ENCODE results near the gene KLRF2.

KLRF2 gene

DNA sequence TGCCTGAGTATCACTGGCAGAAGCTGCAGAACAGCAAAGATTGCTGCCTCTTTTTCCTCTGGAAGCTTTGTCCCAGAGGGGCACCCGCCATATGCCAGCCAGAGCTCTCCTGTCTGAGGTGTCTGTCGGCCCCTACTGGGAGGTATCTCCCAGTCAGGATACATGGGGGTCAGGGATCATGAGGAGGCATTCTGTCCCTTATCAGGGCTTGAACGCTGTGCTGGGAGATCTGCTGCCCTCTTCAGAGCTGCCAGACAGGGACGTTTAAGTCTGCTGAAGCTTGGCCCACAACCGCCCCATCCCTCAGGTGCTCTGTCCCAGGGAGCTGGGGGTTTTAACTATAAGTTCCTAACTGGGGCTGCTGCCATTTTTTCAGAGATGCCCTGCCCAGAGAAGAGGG is 32.4 kb upstream of the KLRF2 start:
- no peak for TF ChIP-seq GABPA (IDR thresholded peaks at IDR 0.05; ENCODE audit: low read depth)
- TF ChIP-seq POLR2AphosphoS5 (IDR thresholded peaks at IDR 0.05; ENCODE audit: low read depth) = no peak
- TF ChIP-seq, protein P1, sequence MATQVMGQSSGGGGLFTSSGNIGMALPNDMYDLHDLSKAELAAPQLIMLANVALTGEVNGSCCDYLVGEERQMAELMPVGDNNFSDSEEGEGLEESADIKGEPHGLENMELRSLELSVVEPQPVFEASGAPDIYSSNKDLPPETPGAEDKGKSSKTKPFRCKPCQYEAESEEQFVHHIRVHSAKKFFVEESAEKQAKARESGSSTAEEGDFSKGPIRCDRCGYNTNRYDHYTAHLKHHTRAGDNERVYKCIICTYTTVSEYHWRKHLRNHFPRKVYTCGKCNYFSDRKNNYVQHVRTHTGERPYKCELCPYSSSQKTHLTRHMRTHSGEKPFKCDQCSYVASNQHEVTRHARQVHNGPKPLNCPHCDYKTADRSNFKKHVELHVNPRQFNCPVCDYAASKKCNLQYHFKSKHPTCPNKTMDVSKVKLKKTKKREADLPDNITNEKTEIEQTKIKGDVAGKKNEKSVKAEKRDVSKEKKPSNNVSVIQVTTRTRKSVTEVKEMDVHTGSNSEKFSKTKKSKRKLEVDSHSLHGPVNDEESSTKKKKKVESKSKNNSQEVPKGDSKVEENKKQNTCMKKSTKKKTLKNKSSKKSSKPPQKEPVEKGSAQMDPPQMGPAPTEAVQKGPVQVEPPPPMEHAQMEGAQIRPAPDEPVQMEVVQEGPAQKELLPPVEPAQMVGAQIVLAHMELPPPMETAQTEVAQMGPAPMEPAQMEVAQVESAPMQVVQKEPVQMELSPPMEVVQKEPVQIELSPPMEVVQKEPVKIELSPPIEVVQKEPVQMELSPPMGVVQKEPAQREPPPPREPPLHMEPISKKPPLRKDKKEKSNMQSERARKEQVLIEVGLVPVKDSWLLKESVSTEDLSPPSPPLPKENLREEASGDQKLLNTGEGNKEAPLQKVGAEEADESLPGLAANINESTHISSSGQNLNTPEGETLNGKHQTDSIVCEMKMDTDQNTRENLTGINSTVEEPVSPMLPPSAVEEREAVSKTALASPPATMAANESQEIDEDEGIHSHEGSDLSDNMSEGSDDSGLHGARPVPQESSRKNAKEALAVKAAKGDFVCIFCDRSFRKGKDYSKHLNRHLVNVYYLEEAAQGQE (IDR thresholded peaks at IDR 0.05; ENCODE audit: insufficient replicate concordance, low read depth) = no peak
- TF ChIP-seq, protein P2, sequence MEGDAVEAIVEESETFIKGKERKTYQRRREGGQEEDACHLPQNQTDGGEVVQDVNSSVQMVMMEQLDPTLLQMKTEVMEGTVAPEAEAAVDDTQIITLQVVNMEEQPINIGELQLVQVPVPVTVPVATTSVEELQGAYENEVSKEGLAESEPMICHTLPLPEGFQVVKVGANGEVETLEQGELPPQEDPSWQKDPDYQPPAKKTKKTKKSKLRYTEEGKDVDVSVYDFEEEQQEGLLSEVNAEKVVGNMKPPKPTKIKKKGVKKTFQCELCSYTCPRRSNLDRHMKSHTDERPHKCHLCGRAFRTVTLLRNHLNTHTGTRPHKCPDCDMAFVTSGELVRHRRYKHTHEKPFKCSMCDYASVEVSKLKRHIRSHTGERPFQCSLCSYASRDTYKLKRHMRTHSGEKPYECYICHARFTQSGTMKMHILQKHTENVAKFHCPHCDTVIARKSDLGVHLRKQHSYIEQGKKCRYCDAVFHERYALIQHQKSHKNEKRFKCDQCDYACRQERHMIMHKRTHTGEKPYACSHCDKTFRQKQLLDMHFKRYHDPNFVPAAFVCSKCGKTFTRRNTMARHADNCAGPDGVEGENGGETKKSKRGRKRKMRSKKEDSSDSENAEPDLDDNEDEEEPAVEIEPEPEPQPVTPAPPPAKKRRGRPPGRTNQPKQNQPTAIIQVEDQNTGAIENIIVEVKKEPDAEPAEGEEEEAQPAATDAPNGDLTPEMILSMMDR (IDR thresholded peaks at IDR 0.05; ENCODE audit: insufficient read depth, low read length) = no peak
- TF ChIP-seq SPI1 (IDR thresholded peaks at IDR 0.05; ENCODE audit: borderline replicate concordance, low read depth) = no peak
- no peak overlapping the region for H3K4me3 ChIP-seq (replicated peaks; ENCODE audit: insufficient read depth, low read length)
- DNase-seq (ENCODE audit: low read depth in 1 of 2, low spot score in 1 of 2) = no peak
- H3K27me3 ChIP-seq (ENCODE audit: insufficient read depth, poor library complexity, severe bottlenecking) = no peaks in the 10 kb centered on the region
- no peak overlapping the region for H3K27ac ChIP-seq (replicated peaks)

DNA sequence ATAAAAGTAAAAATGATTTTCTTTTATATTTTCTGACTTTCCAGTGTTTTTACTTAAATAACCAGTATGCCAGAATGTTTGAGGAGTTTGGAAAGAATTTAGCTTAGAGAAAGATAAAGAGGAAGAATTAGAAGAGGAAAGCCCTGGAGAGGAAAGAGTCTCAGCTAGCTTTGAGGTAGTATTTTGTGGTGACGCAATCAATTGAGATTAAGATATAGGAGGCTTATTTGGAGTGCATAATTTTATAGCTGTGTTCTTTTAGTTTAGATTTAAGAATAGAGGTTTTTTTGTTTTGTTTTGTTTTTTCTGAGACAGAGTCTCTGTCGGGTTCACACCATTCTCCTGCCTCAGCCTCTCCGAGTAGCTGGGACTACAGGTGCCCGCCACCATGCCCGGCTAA is 30.2 kb upstream of the KLRF2 start:
- Histone ChIP-seq H3K27ac (replicated peaks) (no peak overlapping the region), H3K4me3 (replicated peaks; ENCODE audit: insufficient read depth, low read length) (no peak overlapping the region), H3K27me3 (ENCODE audit: insufficient read depth, poor library complexity, severe bottlenecking) (no peaks in the 10 kb centered on the region)
- DNase-seq (ENCODE audit: low read depth in 1 of 2, low spot score in 1 of 2) = no peak
- TF ChIP-seq, protein P1 (IDR thresholded peaks at IDR 0.05; ENCODE audit: insufficient replicate concordance, low read depth) = no peak
- TF ChIP-seq, protein P2 (IDR thresholded peaks at IDR 0.05; ENCODE audit: insufficient read depth, low read length) = no peak
- TF ChIP-seq GABPA (IDR thresholded peaks at IDR 0.05; ENCODE audit: low read depth) (no peak), SPI1 (IDR thresholded peaks at IDR 0.05; ENCODE audit: borderline replicate concordance, low read depth) (no peak), POLR2AphosphoS5 (IDR thresholded peaks at IDR 0.05; ENCODE audit: low read depth) (no peak)

DNA sequence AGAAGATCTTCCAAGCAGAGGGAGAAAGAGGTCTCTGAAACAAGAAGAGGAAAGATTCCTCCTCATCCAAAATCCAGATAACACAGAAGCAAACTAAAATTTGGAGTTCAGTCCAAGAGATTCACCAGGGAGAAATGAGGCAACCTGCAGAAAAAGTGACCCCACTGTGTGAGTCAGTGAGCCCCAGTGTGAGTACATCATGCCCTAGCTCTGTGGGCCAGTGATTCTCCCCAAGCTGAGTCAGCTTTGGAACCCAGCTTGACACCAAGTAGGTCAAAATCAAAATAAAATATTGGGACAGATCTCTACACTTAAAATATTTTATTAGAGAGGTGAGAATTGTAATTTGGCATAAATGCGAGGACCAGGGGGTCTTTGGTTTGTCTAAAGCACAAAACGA is 29.4 kb upstream of the KLRF2 start:
- H3K27ac ChIP-seq (replicated peaks) = no peak overlapping the region
- no peak for DNase-seq (ENCODE audit: low read depth in 1 of 2, low spot score in 1 of 2)
- no peak overlapping the region for H3K4me3 ChIP-seq (replicated peaks; ENCODE audit: insufficient read depth, low read length)
- no peaks in the 10 kb centered on the region for H3K27me3 ChIP-seq (ENCODE audit: insufficient read depth, poor library complexity, severe bottlenecking)
- TF ChIP-seq, protein P2 (IDR thresholded peaks at IDR 0.05; ENCODE audit: insufficient read depth, low read length) = no peak
- TF ChIP-seq, protein P1 (IDR thresholded peaks at IDR 0.05; ENCODE audit: insufficient replicate concordance, low read depth) = no peak
- TF ChIP-seq SPI1 (IDR thresholded peaks at IDR 0.05; ENCODE audit: borderline replicate concordance, low read depth) = no peak
- no peak for TF ChIP-seq POLR2AphosphoS5 (IDR thresholded peaks at IDR 0.05; ENCODE audit: low read depth)
- no peak for TF ChIP-seq GABPA (IDR thresholded peaks at IDR 0.05; ENCODE audit: low read depth)

All from HL-60 (cell line).